ENCODE results near the gene BRINP1. TPM values are rescaled to one million over a fixed set of nuclear protein-coding genes. Genes with fewer than 3 reads are reported as not detected.

The BRINP1 gene
- total and polyA plus RNA-seq, 8 donors: 0.04 to 0.19 (median 0.08) TPM; not detected in 3

DNA sequence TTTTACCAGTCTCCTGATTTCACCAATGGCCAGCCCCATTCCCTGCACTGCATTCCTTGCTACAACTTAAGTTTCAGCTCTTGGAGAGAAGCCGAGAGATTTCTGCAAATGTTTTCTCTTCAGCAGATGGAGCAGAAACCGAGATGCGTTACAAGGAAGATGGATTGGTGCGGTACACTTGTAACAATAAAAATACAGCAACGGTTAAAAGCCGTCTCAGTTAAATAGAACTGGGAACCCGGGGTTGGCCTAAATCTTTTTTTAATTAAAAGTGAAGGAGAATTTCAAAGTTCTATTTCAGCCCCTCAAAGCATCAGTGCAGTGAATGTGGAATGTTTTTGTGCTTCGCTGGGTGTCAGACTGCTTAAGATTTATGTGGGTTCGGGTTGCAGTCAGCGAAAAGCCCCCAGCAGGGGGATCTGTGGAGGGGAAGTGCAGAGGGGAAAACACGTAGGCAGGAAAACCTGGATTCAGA is 19.8 kb downstream of the BRINP1 start:
- no peak for DNase-seq
- Histone ChIP-seq H3K9me3 (no peaks in the 10 kb centered on the region), H3K36me3 (no peaks in the 10 kb centered on the region), H3K4me1 (no peaks in the 10 kb centered on the region), H3K4me3 (no peak overlapping the region), H3K27ac (no peak overlapping the region), H3K27me3 (no peaks in the 10 kb centered on the region)
- no peak for ATAC-seq
- TF ChIP-seq, protein P1, sequence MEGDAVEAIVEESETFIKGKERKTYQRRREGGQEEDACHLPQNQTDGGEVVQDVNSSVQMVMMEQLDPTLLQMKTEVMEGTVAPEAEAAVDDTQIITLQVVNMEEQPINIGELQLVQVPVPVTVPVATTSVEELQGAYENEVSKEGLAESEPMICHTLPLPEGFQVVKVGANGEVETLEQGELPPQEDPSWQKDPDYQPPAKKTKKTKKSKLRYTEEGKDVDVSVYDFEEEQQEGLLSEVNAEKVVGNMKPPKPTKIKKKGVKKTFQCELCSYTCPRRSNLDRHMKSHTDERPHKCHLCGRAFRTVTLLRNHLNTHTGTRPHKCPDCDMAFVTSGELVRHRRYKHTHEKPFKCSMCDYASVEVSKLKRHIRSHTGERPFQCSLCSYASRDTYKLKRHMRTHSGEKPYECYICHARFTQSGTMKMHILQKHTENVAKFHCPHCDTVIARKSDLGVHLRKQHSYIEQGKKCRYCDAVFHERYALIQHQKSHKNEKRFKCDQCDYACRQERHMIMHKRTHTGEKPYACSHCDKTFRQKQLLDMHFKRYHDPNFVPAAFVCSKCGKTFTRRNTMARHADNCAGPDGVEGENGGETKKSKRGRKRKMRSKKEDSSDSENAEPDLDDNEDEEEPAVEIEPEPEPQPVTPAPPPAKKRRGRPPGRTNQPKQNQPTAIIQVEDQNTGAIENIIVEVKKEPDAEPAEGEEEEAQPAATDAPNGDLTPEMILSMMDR (IDR thresholded peaks at IDR 0.05): no peak
- intact Hi-C loops (cut with DNase I): no loop called here
- FAIRE-seq: no peak
- 30 to 40% methylated on average over 11 of the region's 11 CpGs for WGBS, 2 donors

DNA sequence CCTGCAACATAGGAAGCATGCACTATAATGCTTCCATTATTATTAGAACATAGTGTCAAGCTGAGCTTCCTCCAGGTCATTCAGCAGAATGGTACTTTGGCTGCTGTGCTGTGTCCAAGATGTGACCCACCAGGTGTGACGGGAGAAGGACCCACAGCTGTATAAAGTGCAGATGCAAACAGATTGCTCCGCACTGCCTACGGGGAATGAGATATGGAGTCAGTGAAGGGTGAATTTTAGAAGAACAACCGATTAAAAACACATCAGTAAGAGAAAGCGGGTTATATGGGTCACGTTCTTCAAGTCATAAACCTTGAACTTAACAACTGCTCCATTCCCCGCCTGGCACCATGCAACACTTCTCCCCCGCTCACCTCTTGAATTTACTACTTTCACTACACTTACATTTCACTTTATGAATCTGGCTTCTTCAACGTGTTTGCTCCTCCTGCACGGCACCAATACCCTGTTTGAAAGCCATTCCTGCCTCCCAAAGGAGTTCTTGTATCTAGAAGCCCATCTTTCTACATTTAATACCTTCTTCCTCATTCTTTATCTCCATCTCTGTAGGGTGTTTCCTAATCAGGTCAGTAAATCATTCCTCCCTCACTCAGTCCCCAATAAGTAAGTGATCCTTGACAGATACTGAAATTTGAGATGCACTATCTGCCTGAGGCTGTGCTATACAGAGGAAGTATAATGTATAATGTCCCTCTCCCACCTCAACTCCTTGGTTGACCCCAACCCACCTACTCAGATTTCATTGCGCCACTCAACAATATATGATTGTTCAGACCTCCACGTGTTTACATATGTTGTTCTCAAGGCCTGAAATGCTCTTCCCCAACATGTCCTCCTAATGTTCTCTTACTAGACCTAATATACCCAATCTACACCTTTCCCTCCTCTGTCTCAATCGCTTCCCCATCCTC is 25.9 kb downstream of the BRINP1 start:
- Histone ChIP-seq H3K27ac (no peak overlapping the region), H3K36me3 (no peaks in the 10 kb centered on the region), H3K9me3 (no peaks in the 10 kb centered on the region), H3K27me3 (no peaks in the 10 kb centered on the region), H3K4me1 (no peaks in the 10 kb centered on the region), H3K4me3 (no peak overlapping the region)
- 53 to 71% methylated on average over 13 of the region's 13 CpGs for WGBS, 2 donors
- ATAC-seq (no peak), DNase-seq (no peak), FAIRE-seq (no peak)
- intact Hi-C loops (cut with DNase I): no loop called here
- TF ChIP-seq, protein P1 (IDR thresholded peaks at IDR 0.05): no peak

DNA sequence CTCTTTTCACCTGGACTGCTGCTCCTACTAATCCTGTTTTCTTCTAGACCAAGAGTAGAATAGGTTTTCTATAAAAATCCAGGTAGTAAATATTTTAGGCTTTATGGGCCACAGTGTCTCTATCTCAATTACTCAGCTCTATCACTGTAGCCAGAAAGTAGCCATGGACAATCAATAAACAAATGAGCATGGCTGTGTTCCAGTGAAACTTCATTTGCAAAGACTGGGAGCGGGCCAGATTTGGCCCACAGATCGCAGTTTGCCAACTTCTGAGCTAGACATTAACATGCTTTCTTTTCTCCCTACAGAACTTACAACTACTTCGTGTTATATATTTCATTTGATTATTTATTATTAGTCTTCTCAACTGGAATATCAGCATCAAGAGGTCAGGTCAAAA is 30.2 kb downstream of the BRINP1 start:
- no peak overlapping the region for H3K27ac ChIP-seq
- no peaks in the 10 kb centered on the region for H3K4me1 ChIP-seq
- H3K36me3 ChIP-seq: no peaks in the 10 kb centered on the region
- H3K4me3 ChIP-seq: no peak overlapping the region
- H3K9me3 ChIP-seq: no peaks in the 10 kb centered on the region
- TF ChIP-seq, protein P1 (IDR thresholded peaks at IDR 0.05): no peak
- intact Hi-C loops (cut with DNase I): no loop called here
- no peaks in the 10 kb centered on the region for H3K27me3 ChIP-seq
- DNase-seq: peak in 1 of 6 donors; percentile 8
- ATAC-seq: no peak
- 18 to 20% methylated on average over 3 of the region's 3 CpGs for WGBS, 2 donors
- FAIRE-seq: no peak

DNA sequence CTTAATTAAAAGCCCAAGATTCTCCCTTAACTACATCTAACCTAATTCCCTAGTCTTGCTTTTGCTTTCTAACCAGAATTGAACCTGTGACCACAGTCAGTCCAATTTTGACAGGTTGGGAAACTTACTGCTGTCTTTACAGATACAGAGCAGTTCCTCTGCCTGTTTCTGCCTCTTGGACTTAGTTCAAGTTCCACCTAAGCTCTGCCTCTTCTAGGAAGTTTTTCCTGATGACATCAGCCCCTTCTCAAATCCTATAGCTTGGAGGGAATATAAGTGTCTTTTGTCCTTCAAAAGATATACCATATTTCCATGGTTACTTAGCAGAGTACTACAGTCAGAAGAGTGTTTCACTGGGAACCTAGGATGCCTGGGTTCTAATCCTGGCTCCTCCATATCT is 31.7 kb downstream of the BRINP1 start:
- ATAC-seq (no peak), DNase-seq (no peak), FAIRE-seq (no peak)
- no peaks in the 10 kb centered on the region for H3K9me3 ChIP-seq
- H3K27me3 ChIP-seq: no peaks in the 10 kb centered on the region
- intact Hi-C loops (cut with DNase I): no loop called here
- no peak overlapping the region for H3K4me3 ChIP-seq
- no peak overlapping the region for H3K27ac ChIP-seq
- H3K4me1 ChIP-seq: no peaks in the 10 kb centered on the region
- no peaks in the 10 kb centered on the region for H3K36me3 ChIP-seq
- TF ChIP-seq, protein P1 (IDR thresholded peaks at IDR 0.05): no peak

DNA sequence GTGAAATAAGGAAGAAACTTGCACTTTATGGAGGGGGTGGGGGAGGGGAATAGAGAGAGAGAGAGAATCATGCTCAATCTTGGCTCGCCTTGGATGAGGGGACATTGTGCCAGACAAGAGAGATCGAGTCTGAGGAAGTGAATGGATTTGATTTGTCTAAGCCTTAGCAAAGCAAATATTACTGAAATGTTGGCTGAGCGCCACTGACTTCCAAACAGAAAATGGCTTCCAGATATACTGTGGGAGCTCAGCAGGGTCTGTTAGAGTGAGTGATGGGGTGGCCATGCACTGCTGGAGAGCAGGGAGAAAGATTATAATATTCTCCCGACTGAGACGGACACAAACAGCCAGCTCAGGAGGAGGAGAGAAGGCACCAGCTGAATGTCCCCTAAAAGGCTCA is 34.5 kb downstream of the BRINP1 start:
- ATAC-seq (no peak), FAIRE-seq (no peak), DNase-seq (no peak)
- Histone ChIP-seq H3K4me3 (no peak overlapping the region), H3K27me3 (no peaks in the 10 kb centered on the region), H3K36me3 (no peaks in the 10 kb centered on the region), H3K4me1 (no peaks in the 10 kb centered on the region), H3K9me3 (no peaks in the 10 kb centered on the region), H3K27ac (no peak overlapping the region)
- 52 to 64% methylated on average over 5 of the region's 5 CpGs for WGBS, 2 donors
- TF ChIP-seq, protein P1 (IDR thresholded peaks at IDR 0.05): no peak
- intact Hi-C loops (cut with DNase I): no loop called here
